C4-2B (cell line): ENCODE results near the gene NPAS3.

Experiments
- ZFX ChIP-seq: fragments of 450-650 bp; IDR thresholded peaks from 2 replicates; pipeline ENCODE4 v1.6.1; 2017
- TF ChIP-seq, protein P1 (sequence below): fragments of 450-650 bp; conservative IDR thresholded peaks from 2 replicates; pipeline ENCODE4 v1.5.1; 2017; ENCODE audit warnings: mild to moderate bottlenecking

DNA sequence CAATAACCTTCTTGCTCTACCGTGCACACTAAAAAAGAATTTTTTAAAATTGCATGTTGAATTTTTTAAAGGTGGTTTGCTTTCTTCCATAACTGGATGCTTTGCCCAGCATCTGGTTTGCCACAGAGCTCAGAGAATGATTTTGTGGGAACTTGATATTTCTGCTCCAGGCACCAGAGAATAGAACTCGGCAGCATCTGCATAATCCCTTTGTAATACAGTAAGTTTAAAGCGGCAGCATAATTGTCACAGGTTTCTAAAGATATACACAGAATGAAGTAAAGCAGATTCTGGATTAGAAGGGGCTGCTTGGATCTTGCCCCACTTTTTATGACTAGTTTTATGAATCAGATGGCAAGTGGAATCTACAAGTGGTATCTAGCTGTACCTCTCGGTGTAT, 352.0 kb downstream of the NPAS3 start:
- TF ChIP-seq, protein P1, sequence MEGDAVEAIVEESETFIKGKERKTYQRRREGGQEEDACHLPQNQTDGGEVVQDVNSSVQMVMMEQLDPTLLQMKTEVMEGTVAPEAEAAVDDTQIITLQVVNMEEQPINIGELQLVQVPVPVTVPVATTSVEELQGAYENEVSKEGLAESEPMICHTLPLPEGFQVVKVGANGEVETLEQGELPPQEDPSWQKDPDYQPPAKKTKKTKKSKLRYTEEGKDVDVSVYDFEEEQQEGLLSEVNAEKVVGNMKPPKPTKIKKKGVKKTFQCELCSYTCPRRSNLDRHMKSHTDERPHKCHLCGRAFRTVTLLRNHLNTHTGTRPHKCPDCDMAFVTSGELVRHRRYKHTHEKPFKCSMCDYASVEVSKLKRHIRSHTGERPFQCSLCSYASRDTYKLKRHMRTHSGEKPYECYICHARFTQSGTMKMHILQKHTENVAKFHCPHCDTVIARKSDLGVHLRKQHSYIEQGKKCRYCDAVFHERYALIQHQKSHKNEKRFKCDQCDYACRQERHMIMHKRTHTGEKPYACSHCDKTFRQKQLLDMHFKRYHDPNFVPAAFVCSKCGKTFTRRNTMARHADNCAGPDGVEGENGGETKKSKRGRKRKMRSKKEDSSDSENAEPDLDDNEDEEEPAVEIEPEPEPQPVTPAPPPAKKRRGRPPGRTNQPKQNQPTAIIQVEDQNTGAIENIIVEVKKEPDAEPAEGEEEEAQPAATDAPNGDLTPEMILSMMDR, result no peak
- TF ChIP-seq ZFX, result no peak
